ENCODE results near the gene VSIG4.

Gene VSIG4

DNA sequence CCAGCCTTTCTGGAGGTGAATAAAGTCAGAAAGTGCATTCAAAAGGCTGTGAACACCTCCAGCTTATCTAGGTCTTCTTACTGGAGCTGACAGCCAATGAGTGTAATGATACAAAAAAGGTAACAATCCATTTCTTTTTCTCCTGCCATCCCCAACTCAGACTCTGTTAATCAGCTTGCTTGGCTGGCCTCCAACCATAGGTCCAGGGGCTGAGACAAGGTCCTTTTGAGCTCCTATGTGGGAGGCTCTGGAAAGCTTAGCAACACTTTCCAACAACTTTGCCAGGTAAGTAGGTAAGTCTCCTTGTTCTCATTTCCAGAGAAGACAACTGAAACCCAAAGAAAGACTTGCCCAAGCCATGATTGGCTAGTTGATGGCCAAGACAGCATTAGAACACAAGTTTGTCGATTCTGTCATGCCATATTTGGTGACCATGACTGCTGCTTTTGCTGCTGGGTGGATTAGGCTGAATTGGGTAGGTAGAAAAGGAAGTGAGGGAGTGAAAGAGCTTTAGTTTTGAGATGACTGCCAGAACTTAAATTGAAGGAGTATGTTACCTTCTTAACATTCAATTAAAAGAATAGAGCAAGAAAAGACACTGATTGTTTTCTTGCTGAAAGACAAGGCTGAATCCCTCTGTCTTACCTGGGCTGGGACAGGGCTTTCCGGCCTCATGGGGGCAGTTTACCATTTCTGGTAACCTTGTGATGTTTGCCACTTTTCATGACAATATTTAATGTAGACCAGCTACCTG lies 22.8 kb downstream of the VSIG4 start:
- in situ Hi-C loops (cut with MboI; ENCODE audit: low sequenced_read_pairs, unreplicated experiment) = loop anchor here (25.0 kb wide), 1 partner anchor 720 kb away; no protein-coding TSS in a partner anchor
- no peak for DNase-seq (ENCODE audit: low spot score)
- TF ChIP-seq, protein P1, sequence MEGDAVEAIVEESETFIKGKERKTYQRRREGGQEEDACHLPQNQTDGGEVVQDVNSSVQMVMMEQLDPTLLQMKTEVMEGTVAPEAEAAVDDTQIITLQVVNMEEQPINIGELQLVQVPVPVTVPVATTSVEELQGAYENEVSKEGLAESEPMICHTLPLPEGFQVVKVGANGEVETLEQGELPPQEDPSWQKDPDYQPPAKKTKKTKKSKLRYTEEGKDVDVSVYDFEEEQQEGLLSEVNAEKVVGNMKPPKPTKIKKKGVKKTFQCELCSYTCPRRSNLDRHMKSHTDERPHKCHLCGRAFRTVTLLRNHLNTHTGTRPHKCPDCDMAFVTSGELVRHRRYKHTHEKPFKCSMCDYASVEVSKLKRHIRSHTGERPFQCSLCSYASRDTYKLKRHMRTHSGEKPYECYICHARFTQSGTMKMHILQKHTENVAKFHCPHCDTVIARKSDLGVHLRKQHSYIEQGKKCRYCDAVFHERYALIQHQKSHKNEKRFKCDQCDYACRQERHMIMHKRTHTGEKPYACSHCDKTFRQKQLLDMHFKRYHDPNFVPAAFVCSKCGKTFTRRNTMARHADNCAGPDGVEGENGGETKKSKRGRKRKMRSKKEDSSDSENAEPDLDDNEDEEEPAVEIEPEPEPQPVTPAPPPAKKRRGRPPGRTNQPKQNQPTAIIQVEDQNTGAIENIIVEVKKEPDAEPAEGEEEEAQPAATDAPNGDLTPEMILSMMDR (IDR thresholded peaks at IDR 0.05; ENCODE audit: borderline replicate concordance, control extremely low read depth, extremely low read depth, insufficient read depth, missing control alignments) = no peak

DNA sequence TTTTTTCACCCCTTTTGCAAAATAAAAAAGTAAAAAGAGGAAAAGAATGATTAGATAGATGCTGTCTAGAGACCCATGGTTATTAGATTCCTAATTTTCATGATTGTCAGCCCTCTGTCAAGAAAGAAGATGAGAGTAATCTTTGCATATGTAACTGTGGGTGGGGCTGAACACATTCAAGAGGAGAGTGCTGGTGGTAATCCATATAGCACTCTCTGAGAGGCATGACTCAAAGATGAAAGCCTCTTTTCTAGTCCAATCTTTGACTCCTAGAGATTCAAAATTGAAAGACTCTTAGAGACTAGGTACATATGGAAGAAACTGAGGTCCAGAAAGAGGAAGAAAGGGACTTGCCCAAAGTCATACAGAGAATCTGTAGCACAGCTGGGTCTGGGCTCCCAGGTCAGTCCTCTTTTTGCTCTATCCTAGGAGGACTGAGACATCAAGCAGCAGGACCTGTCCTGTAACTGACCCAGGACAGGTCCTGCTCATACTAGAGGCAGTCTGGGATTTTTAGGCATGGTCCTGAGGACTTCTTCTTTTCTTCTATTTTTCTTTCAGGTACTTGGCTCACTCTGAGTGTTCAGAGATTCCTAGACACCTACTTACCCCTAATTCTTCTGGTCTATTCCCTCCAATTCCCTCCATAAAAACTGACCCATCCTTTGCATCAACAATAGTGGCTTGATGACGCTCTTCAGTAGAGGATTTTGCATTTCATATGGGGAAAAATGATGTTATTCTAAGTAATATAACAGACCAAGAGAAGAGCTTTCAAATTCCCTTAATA lies 23.8 kb downstream of the VSIG4 start:
- in situ Hi-C loops (cut with MboI; ENCODE audit: low sequenced_read_pairs, unreplicated experiment) = loop anchor here (25.0 kb wide), 1 partner anchor 721 kb away; no protein-coding TSS in a partner anchor
- TF ChIP-seq, protein P1 (IDR thresholded peaks at IDR 0.05; ENCODE audit: borderline replicate concordance, control extremely low read depth, extremely low read depth, insufficient read depth, missing control alignments) = no peak
- DNase-seq (ENCODE audit: low spot score) = no peak

DNA sequence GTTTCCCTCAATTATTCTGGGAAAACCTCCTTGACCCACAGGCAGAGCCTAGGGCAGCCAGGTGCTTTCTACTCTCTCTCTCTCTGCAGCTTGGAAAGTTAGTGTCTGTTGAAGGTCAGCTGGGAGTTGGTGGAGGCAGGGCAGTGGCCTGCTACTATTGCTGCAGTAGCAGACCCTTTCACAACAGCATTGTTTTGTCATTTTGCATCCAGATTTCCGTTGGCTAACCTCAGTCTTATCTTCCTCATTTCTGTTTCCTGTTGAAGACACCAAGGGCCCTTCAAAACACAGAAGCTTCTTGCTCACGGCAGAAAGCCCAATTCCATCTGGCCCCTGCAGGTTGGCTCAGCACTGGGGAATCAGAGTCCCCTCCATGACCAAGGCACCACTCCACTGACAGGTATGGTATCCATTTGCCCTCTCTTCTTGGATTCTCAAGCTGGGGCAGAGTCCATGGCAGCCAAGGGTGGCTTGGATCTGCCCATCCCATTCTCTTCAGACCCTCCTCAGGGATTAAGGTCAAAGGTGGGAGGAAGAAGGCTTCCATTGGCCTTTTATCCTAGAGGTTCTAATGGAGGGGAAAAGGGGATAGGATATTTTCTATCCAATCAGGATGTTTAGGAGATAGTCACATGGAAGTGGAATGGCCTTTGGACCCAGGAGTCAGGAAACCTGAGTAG lies 24.6 kb downstream of the VSIG4 start:
- no peak for DNase-seq (ENCODE audit: low spot score)
- TF ChIP-seq, protein P1 (IDR thresholded peaks at IDR 0.05; ENCODE audit: borderline replicate concordance, control extremely low read depth, extremely low read depth, insufficient read depth, missing control alignments) = no peak
- in situ Hi-C loops (cut with MboI; ENCODE audit: low sequenced_read_pairs, unreplicated experiment) = loop anchor here (25.0 kb wide), 1 partner anchor 722 kb away; no protein-coding TSS in a partner anchor

DNA sequence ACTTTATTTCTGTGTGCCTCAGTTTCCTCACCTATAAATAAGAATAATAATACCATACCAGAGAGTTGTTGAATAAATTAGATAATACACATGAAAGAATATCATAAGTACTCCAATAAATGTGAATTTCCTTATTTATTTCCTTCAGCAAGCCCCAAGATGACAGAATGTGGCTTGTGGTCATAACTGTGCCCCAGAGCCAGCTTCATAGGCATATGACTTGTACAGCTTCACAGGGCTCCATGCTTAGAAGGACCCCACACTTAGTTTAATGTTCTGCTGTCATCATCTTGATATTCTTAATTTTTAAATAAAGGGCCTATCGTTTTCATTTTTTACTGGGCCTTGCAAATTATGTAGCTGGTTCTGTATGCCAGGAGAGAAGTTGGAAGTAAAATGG lies 25.3 kb downstream of the VSIG4 start:
- DNase-seq (ENCODE audit: low spot score) = no peak
- in situ Hi-C loops (cut with MboI; ENCODE audit: low sequenced_read_pairs, unreplicated experiment) = loop anchor here (25.0 kb wide), 1 partner anchor 723 kb away; no protein-coding TSS in a partner anchor
- TF ChIP-seq, protein P1 (IDR thresholded peaks at IDR 0.05; ENCODE audit: borderline replicate concordance, control extremely low read depth, extremely low read depth, insufficient read depth, missing control alignments) = no peak

DNA sequence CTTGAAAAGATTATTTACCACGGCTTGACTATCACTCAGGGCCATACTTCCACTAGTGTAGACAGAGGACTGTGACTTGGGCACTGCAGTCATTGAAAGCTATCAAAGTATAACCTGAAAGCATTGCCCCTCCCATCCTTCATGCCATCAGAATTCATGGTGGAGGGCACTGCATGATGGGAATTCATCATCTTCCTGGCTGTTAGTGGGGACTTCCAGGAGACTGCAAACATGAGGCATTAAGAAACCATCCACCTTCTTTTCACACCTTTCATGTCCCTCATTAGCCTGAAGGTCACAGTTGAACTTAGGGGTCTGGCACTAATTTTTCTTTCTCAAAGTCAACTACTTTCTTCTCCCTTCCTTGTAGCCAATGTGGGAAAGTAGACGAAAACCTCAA lies 25.8 kb downstream of the VSIG4 start:
- in situ Hi-C loops (cut with MboI; ENCODE audit: low sequenced_read_pairs, unreplicated experiment) = loop anchor here (25.0 kb wide), 1 partner anchor 723 kb away; no protein-coding TSS in a partner anchor
- TF ChIP-seq, protein P1 (IDR thresholded peaks at IDR 0.05; ENCODE audit: borderline replicate concordance, control extremely low read depth, extremely low read depth, insufficient read depth, missing control alignments) = no peak
- no peak for DNase-seq (ENCODE audit: low spot score)

DNA sequence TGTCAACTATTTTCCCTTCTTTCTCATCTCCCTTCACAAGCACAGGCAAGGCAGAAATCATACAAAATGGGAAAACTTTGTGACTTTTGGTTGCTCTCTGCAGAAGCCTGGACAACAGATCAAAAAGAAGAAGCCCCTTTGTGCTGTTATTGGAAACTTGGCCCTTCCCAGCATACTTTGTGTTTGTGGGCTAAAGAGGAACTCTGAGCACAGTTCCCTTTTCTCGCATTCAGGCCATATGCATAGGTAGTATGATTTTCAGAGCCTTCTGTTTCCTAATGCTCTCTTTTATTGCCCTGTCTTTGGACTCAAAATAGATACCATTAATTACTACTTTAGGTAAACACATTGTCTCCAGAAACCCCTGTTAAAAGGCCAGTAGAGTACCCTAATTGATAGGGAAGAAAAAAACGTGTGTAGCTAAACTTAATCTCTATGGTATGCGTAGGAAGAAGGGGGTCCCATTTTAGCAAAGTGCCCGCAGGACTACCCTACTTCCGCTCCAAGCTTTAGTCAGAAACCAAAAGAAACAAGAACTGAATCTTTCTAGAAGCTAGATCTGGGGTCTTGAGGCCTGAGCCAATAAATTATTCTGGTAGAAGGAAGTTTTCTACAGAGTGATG lies 26.6 kb downstream of the VSIG4 start:
- DNase-seq (ENCODE audit: low spot score) = no peak
- TF ChIP-seq, protein P1 (IDR thresholded peaks at IDR 0.05; ENCODE audit: borderline replicate concordance, control extremely low read depth, extremely low read depth, insufficient read depth, missing control alignments) = no peak
- in situ Hi-C loops (cut with MboI; ENCODE audit: low sequenced_read_pairs, unreplicated experiment) = loop anchor here (25.0 kb wide), 1 partner anchor 724 kb away; no protein-coding TSS in a partner anchor
